LNCAP (cell line): ENCODE measurements around the gene JPT1.

Experiments used
- CTCF ChIP-seq: fragments of 450-650 bp; IDR thresholded peaks from 2 replicates; pipeline ENCODE4 v1.5.1; 2017; ENCODE audit warnings: mild to moderate bottlenecking

JPT1 gene

DNA sequence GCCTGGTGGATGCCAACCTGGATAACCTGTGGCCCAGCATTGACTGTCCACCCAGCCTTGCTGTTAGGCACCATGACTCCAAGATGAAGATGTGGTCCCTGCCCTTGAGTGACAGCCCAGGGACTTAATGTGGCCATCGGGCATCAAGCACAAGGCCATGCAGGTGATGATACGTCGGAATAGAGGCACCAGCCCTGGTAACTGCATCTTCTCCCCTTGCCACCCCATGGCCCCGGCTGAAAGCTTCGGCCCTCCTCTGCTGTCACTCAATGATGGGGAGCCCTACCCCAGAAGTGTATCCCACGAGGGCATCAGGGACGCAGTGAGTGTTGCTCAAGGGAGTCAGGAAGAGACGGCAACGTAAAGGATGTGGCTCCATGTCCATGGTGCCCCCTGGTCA, 24.7 kb downstream of the JPT1 start:
- no peak for TF ChIP-seq CTCF

GRCh38 chr17:75128694-75129505, 25.4 kb downstream of the JPT1 start:
- no peak for TF ChIP-seq CTCF

GRCh38 chr17:75126954-75127353, 27.4 kb downstream of the JPT1 start:
- no peak for TF ChIP-seq CTCF

GRCh38 chr17:75125984-75126383, 28.3 kb downstream of the JPT1 start:
- no peak for TF ChIP-seq CTCF

DNA sequence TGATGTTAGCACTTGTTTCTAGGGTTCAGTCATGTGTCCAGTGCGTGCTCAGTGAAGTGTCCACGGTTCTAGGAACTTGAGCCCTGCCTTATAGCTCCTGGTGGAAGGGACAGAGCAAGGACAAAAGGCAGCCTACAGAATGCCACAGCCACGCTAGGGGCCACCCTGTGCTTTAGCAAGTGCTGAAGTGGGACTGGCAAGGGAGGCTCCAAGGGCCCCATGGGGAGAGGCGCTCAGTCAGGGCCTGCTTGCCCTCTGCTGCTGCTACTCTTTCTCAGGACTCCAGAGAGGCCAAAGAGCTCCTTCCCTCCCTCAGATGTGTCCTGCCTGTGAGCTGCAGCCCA, 29.5 kb downstream of the JPT1 start:
- TF ChIP-seq CTCF: no peak

DNA sequence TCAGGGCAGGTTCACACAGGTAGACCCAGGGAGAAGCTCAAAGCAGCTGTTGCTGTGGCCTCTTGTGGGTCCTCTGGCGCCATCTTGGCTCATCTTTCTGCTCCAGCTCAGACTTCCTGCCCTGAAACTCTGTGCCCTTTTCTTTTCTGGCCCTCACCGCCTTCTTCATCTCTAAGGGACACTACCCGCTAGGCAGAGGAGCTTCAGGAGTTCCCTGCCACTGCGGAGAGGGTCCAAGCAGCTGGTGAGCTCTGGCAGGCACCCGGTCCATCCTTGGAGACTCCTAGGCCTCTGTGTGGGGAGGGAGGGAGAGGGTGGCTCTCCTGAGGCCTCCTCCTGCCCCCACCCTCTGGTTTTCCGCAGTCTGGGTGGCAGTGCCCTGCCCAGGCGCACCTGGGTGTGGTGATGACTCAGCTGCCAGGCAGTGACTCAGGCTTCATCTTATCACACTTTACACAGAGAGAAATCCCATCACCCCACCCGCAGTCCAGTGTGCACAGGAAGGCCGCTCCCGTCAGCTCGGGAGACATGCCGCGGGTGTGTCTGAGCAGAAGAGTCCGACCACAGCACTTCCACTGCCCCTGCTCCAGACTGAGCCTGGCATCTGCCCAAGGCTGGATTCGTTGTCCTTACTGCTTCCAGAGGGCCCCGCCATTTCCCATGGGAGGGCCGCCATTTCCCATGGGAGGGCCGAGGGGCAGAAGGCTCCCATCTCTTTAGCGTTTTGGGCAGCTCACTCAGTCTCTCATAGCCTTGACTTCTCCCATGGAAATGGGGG, 30.1 kb downstream of the JPT1 start:
- TF ChIP-seq CTCF: no peak

GRCh38 chr17:75118307-75118706, 36.0 kb downstream of the JPT1 start:
- TF ChIP-seq CTCF: no peak
